ENCODE measurements around the gene IMMP2L.

IMMP2L gene

GRCh38 chr7:111147708-111148533 lies 414.4 kb downstream of the IMMP2L start:
- DNase-seq (ENCODE audit: low read depth) = no peak

DNA sequence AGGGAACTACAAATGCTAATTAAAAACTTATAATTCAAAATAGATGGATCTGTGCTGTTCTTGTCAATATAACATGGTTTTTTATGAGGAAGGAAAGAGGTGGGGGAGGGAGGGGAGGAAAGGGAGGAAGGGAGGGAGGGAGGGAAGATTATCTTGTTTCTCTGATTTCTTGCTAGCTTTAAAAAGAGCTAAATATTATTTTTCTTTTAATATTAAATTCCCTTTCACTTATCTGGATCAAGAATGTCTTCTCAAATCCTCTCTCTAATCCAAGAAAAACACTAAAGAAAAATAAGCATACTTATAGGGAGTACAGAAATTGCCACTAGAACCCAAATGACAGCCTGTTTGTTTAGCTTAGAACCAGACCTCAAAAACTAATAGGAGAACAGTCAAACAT lies 416.2 kb downstream of the IMMP2L start:
- DNase-seq (ENCODE audit: low read depth) = no peak

DNA sequence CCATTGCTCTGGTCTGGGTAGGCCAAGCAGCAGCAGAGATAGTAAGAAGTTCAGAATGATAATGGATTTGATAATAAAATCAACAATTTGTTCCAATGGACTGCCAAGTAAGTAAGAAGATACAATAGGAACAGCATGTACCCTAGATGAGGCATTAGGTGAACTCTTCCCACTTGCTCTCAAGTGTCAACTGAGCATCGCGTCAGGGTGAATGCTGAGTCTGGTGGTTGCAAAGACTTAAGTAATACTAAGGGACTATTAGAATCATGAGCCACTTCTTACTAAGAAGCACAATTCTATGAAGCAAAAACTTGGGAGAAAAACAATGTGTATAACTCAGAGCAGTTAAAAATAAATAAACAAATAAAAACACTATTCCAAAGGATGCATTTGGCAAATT lies 416.8 kb downstream of the IMMP2L start:
- no peak for DNase-seq (ENCODE audit: low read depth)

DNA sequence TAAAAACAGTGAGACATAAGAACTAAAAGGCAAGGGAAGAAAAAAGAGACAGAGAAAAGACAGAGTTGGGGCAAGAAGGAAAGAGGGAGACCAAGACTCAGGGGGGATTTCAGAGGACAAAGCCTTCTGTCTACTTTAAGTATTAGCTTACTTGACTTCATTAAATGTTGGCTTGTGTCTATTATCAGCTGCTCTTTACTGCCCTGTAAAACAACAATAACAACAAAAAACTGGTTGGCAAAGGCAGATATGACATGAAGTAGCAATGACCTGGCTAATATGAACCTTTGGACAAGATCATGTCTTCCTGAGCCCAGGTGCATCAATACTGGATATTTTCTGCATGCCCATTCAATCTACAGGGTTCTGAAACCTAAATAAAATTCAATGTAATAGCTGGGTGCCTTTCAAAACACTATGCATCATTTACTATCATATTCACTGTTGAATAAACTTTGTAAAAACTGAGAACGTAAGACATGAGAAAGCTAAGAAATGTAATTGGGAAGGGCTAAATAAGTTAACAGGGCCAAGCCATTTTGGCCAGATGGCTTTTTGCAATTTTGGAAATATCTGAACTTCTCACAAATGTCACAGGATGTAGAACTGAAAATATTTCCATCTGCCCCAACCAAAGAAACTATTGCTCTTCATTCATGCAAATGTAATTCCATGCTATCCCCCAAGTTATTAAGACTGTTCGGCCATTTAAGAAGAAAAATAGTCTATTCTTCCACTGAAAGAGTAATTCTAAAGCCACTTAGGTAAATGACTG lies 422.0 kb downstream of the IMMP2L start:
- DNase-seq (ENCODE audit: low read depth) = no peak

DNA sequence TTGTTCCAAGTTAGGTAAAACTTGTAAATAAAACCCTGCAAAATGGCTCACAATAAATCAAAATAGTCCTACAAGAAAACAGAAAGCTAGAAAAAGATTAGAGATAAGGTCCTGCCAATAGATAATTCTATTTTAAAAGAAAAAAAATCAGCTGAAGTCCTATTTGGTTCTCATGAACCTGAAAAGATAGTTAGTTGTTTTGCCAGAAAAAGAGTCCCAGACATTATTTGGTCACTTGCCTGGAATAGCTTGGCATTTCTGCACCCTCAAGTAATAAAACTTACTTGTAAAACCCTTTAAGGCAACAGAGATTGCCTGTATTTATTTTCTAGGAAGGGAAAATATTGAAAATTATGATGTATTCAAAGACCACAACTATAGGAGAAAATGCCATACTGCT lies 423.7 kb downstream of the IMMP2L start:
- DNase-seq (ENCODE audit: low read depth) = no peak

DNA sequence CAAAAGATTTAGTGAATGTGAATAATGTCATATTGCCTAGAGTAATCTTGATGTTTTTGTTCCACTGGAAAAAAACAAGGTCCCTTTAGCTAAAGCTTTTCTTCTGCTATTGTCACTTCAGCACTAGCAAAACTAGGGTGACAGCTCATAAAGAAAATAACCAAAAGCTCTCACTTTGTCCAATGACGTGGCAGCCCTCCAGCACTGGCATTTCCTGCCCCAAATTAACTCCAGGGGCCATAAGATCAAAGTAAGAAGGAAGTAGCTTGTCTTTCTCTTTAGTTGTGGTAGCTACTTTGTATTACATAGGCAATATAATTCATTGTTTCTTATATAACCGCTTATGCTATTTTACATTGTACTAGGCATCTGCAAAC lies 424.1 kb downstream of the IMMP2L start:
- no peak for DNase-seq (ENCODE audit: low read depth)

- no peak for DNase-seq (ENCODE audit: low read depth)
These were observed 424.7 kb downstream of the IMMP2L start for GRCh38 chr7:111137296-111138192.

DNA sequence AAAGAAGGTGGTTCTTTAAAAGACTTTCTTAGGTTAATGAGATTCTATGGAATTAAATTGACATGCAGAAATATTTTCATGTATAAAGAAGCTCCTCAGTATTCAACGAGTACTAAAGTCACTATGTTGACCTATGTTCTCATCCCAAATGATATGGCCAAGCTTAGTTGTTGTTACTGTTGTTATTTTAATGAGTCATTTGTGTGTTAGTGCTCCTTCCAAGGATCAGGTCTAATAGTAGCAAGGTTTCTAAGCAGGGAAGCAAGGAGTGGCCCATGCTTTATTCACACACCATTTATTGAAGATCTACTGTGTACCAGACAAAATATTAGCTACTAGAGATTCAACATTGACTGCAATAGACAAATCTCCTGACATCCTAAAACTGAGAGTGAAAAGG lies 429.5 kb downstream of the IMMP2L start:
- DNase-seq (ENCODE audit: low read depth) = no peak

DNA sequence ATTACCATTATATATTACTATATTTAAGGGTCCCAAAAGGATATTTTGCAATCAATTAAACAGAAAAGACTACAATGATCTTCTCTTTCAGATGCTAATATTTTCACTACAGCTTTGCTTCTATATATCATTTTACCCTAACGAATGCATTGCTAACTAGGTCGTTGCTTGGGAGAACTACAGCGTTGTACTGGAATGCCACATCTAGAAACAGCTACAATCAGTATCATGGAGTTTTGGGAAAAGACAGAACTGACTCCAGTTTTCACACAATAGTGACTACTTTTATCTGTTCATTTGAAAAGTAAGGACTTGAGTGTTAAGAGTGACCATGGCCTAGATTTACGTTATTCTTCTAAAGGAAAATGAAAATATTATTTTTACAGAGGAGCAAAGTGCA lies 432.9 kb downstream of the IMMP2L start:
- no peak for DNase-seq (ENCODE audit: low read depth)

DNA sequence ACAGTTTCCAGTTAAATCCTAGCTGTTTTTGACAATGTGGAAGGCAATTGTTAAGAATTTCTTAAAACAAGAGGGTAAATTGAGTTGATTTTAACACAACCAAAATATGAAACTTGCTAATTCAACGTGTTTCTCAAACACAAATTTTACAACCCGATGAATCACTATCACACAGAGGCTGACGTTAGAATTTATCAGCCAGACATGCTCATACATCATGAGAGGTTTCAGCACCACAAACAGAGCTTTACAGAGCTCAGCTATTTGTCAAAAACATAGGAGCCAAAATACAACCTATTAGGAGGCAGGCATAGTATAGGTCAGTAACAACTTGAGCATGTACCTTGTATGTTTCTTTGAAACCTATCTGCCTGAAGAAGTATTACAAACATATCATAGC lies 435.3 kb downstream of the IMMP2L start:
- no peak for DNase-seq (ENCODE audit: low read depth)

- DNase-seq (ENCODE audit: low read depth) = no peak
These were observed 446.3 kb downstream of the IMMP2L start for GRCh38 chr7:111115966-111116365.

- DNase-seq (ENCODE audit: low read depth) = no peak
These were observed 448.9 kb downstream of the IMMP2L start for GRCh38 chr7:111113263-111114017.

- no peak for DNase-seq (ENCODE audit: low read depth)
These were observed 449.9 kb downstream of the IMMP2L start for GRCh38 chr7:111112439-111112838.

DNA sequence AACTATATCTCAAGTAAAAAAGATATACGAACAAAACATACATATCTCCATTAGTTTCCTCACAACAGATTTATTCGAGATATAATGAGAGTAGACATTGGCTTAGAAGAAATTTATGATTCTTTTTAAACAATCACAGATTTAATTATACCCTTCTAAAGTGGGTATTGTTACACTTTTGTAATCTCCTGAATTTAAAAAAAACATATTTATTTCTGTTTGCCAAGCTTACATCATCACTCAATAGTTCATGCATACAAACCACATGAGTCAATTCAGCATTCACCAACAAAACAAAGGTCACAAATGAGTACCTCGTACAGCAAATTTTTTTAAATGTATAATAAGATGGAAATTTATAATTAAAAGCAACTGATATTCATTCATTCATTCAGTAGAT lies 453.8 kb downstream of the IMMP2L start:
- no peak for DNase-seq (ENCODE audit: low read depth)

- no peak for DNase-seq (ENCODE audit: low read depth)
These were observed 454.3 kb downstream of the IMMP2L start for GRCh38 chr7:111108000-111108399.

GRCh38 chr7:111107579-111107978 lies 454.7 kb downstream of the IMMP2L start:
- no peak for DNase-seq (ENCODE audit: low read depth)

- DNase-seq (ENCODE audit: low read depth) = no peak
These were observed 457.0 kb downstream of the IMMP2L start for GRCh38 chr7:111105269-111105668.

GRCh38 chr7:111104710-111105109 lies 457.6 kb downstream of the IMMP2L start:
- no peak for DNase-seq (ENCODE audit: low read depth)

DNA sequence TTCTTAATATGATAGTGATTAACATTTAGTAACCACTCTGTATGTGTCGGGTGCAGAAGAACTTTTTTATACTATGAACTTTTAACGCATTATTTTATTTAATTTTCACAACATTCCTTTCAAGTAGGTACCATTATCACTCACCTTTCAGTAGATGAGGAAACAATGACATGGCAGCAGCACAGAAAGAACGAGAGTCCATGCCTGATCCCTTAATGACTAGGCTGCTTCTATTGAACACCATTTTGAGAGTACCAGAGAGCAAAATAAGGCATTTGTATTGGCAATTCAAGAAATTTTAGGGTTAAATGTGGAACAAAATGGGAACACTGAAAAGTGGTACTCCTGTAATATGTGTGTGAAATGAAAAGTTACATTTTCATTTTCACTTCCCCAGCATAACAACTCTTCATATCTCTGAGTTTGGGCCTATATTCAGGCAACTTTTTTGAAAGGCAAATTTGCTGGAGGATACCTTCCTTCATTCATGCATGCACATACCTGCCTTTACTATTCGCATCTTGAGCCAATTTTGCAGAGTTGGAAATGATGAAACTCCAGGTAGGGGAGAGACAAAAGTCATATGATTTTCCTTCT lies 458.5 kb downstream of the IMMP2L start:
- no peak for DNase-seq (ENCODE audit: low read depth)

- no peak for DNase-seq (ENCODE audit: low read depth)
These were observed 459.2 kb downstream of the IMMP2L start for GRCh38 chr7:111103136-111103535.
